H1 (cell line): Measurements from ENCODE around the gene PLK3. TPM values are rescaled to one million over a fixed set of nuclear protein-coding genes. Genes with fewer than 3 reads are reported as not detected.

ENCODE experiments used
- ASH2L ChIP-seq: fragments of 200-600, 300-600 bp; sonication (generic); IDR thresholded peaks from one replicate; pipeline ENCODE4 v1.7.1; 2017; ENCODE audit warnings: low read length
- CREB1 ChIP-seq: IDR thresholded peaks from 2 replicates; pipeline ENCODE4 v1.6.1; 2012; ENCODE audit warnings: inconsistent platforms
- EZH2 ChIP-seq: fragments of 200-600 bp; sonication (generic); IDR thresholded peaks from 2 replicates; pipeline ENCODE4 v1.7.1; 2012; ENCODE audit warnings: low read depth, mild to moderate bottlenecking, moderate library complexity, low read length, inconsistent platforms; ENCODE audit not compliant: severe bottlenecking
- GABPA ChIP-seq: IDR thresholded peaks from 2 replicates; pipeline ENCODE4 v1.6.1; 2011; ENCODE audit warnings: mild to moderate bottlenecking, low read length, moderate library complexity, borderline replicate concordance; ENCODE audit not compliant: insufficient read depth
- HDAC2 ChIP-seq, 2 experiments: fragments of 300-600 bp in 1 of 2; sonication (generic) in 1 of 2; IDR thresholded peaks; 2 replicates each; pipeline ENCODE4 v1.6.1; 2011 to 2012; ENCODE audit warnings: low read depth in 2 of 2, low read length in 2 of 2, mild to moderate bottlenecking in 2 of 2, moderate library complexity in 2 of 2, borderline replicate concordance in 1 of 2, inconsistent platforms in 1 of 2
- JUND ChIP-seq: IDR thresholded peaks from 2 replicates; pipeline ENCODE4 v1.6.1; 2011; ENCODE audit warnings: mild to moderate bottlenecking, improper control_type of control experiment, low read length
- POU5F1 ChIP-seq: IDR thresholded peaks from 2 replicates; pipeline ENCODE4 v1.6.1; 2011; ENCODE audit warnings: low read depth, mild to moderate bottlenecking, low read length, moderate library complexity
- SAP30 ChIP-seq: fragments of 300-600 bp; sonication (generic); IDR thresholded peaks from 2 replicates; pipeline ENCODE4 v1.7.1; 2012; ENCODE audit warnings: low read length, moderate library complexity, mild to moderate bottlenecking, inconsistent platforms; ENCODE audit not compliant: insufficient read depth, insufficient replicate concordance
- SIN3A ChIP-seq, 2 experiments: IDR thresholded peaks in 1 of 2; conservative IDR thresholded peaks in 1 of 2; 2 replicates each; pipeline ENCODE4 v1.6.1; 2011 to 2012; ENCODE audit warnings: low read length in 2 of 2, improper control_type of control experiment in 1 of 2, low read depth in 1 of 2, mild to moderate bottlenecking in 1 of 2
- SP4 ChIP-seq: IDR thresholded peaks from 2 replicates; pipeline ENCODE4 v1.6.1; 2012; ENCODE audit warnings: low read length, inconsistent platforms
- TCF12 ChIP-seq: IDR thresholded peaks from 2 replicates; pipeline ENCODE4 v1.6.1; 2011; ENCODE audit warnings: low read depth, mild to moderate bottlenecking, low read length
- YY1 ChIP-seq: IDR thresholded peaks from 2 replicates; pipeline ENCODE4 v1.6.1; 2011; ENCODE audit warnings: low read depth, mild to moderate bottlenecking, low read length
- polyA plus RNA-seq, 7 experiments: library from polyadenylated mRNA; depleted of rRNA in 3 of 7; stranded (reverse) in 5 of 7; unstranded in 2 of 7; fragments of >200 nt in 5 of 7; fragments of 200-250 nt in 2 of 7; gene quantifications; 1 replicate in 5 of 7; 2 replicates in 1 of 7; 4 replicates in 1 of 7; pipeline versions ENCODE4 v1.2.1 to v1.2.3, GENCODE V29; 2011 to 2013; ENCODE audit warnings: missing spikeins in 2 of 7, mixed read lengths in 2 of 7
- total RNA-seq: library from RNA; stranded (reverse); fragmentation: NEBNext Ultra II Directional; extraction: Animal tissue kit (Norgen Biotek cat#: 25700); gene quantifications from 2 replicates; pipeline ENCODE4 v1.2.1, GENCODE V29; 2021
- TF ChIP-seq, protein P1 (sequence below): IDR thresholded peaks from 2 replicates; pipeline ENCODE4 v1.6.1; 2011; ENCODE audit warnings: low read depth, mild to moderate bottlenecking, low read length; ENCODE audit not compliant: insufficient read depth

The PLK3 gene
- total and polyA plus RNA-seq, 2 of the 8 experiments (the other 6 are each of a cell fraction or from before 2014, with no cell fraction given), result 7.9 to 12.3 TPM

DNA sequence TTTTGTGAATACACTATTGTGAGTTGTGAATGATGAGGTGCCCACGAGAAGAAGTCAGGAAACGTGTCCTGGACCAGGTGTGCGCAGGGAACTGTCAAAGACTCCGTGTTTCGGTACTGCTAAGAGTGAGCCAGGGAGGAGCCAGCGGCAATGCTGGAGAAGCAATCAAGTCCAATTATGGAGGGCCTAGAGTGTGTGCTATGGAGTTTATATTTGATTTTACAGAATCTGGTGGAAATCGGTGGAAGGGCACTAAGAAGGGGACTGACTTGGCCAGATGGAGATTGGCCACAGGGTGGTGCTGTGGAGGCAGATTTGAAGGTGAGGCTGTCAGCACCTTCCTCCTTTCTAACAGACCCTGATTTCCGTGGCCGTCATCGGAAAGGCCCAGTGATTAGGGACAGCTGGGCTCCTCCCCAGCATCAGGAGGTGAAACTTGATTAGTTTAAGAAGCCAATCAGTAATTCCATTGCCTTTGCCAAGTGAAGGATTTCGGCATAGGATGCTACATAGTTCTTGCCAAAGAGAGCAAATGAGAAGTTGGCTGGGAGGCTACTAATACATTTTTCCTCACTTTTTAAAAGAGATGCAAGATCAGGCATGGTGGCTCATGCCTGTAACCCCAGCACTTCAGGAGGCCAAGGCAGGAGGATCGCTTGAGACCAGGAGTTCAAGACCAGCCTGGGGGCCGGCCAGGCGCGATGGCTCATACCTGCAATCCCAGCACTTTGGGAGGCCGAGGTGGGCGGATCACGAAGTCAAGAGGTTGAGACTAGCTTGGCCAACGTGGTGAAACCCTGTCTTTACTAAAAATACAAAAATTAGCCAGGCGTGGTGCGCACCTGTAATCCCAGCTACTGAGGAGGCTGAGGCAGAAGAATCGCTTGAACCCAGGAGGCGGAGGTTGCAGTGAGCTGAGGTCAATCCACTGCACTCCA, 35.8 kb downstream of the PLK3 start (continued):
- TF ChIP-seq, protein P1, sequence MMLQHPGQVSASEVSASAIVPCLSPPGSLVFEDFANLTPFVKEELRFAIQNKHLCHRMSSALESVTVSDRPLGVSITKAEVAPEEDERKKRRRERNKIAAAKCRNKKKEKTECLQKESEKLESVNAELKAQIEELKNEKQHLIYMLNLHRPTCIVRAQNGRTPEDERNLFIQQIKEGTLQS, result no peak
- TF ChIP-seq POU5F1, result no peak
- TF ChIP-seq CREB1, result 0 out of 2 replicates have a peak, but pooled peaks have one; percentile 31
- TF ChIP-seq GABPA, result no peak; the same call in 1 of the 2 replicates
- TF ChIP-seq EZH2, result no peak
- TF ChIP-seq ASH2L, result no peak
- no peak for TF ChIP-seq SAP30
- 0 out of 2 replicates have a peak, but pooled peaks have one; percentile 7 for TF ChIP-seq JUND
- TF ChIP-seq YY1, result no peak
- TF ChIP-seq SIN3A (conservative IDR thresholded peaks at IDR 0.05 in 1 of 2, IDR thresholded peaks at IDR 0.05 in 1 of 2; ENCODE audit: low read depth in 1 of 2, low read length in 2 of 2), result peak in 1 of 2 experiments; percentile 64; a peak in 2 of 4 replicates
- TF ChIP-seq HDAC2 (IDR thresholded peaks at IDR 0.05; ENCODE audit: borderline replicate concordance in 1 of 2, low read depth in 2 of 2, low read length in 2 of 2), result no peak
- no peak for TF ChIP-seq TCF12
- no peak; the same call in 1 of the 2 replicates for TF ChIP-seq SP4
